ENCODE results near the gene TBX15.

DNA sequence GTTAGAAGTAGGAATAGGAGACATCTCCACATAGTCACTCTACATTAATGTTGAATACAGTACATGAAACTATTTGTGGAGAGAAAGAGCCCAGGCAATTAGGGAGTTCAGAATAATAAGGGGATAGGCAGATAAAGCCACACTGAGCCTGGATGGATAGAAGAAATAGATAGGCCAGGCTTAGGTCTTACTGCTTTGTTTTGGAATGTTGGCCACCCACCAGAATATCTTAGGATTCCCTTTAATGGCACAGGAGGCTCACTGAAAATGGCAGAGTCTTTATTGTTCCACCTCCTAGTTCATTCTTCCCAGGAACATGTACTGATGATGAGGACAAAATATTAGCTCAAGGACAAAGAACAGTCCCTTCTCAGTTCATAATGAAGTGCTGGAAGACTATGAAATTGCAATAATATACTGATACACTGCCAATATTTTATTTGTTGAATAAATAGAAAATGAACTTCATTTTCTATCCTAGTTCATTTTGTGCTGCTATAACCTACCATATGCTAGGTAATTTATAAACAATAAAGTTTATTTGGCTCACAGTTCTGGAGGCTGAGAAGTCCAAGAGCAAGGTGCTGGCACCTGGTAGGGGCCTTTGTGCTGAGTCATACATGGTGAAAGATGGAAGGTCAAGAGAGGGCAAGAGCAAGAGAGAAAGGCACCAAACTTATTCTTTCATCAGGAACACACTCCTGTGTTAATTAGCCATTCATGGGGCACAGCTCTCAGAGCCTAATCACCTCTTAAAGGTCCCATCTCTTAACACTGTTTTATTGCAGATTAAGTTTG, 87.3 kb downstream of the TBX15 start:
- TF ChIP-seq SUZ12 (IDR thresholded peaks at IDR 0.05; ENCODE audit: extremely low read depth, insufficient read depth, insufficient read length), result no peak
- TF ChIP-seq ZNF274 (IDR thresholded peaks at IDR 0.05; ENCODE audit: low read depth, low read length), result no peak
- TF ChIP-seq YY1 (IDR thresholded peaks at IDR 0.05; ENCODE audit: insufficient read depth, insufficient read length), result no peak

Data from NT2/D1 (cell line).